Bone marrow (tissue), 2 donors: ENCODE data around the gene RUNX2.

Experiments used
- DNase-seq, 2 donors: peaks; one replicate each; lab custom pipeline; 2025; lab: John Stamatoyannopoulos, UW

Gene RUNX2

DNA sequence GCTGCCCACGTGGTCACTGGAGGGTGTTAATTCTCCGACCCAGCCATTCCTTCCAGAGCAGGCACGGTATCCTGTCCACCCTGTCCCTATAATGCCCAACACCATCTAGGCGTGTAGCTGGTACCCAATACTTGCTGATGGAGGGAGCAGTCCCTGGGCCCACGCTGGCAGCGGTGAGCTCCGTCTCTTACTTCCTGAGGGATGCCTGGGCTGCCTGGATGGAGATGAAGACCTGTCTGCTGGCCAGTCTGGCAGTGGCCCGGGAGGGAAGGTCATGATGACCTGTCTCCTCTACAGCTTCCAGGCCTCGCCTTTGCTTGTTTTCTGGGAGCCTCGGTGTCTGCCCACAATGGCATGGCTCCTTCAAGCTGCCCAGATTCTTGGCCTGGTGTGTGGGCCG, 347.5 kb downstream of the RUNX2 start:
- no peak for DNase-seq

DNA sequence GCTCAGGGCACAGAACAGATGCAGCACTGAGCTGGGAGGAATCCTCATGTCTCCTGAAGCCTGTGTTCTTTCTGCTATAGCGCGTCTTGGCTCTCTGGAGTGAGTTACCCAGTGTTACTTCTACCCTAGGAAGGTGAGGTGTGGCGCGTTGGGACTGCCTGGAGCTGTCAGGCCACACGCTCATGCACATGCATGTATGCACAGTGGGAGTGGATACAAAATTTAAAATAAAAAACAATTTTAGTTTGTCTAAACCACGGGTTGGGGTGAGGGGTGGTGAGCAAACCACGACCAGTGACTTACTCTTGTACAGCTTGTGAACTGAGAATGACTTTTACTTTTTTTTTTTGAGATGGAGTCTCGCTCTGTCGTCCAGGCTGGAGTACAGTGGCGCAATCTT, 348.2 kb downstream of the RUNX2 start:
- DNase-seq: no peak

DNA sequence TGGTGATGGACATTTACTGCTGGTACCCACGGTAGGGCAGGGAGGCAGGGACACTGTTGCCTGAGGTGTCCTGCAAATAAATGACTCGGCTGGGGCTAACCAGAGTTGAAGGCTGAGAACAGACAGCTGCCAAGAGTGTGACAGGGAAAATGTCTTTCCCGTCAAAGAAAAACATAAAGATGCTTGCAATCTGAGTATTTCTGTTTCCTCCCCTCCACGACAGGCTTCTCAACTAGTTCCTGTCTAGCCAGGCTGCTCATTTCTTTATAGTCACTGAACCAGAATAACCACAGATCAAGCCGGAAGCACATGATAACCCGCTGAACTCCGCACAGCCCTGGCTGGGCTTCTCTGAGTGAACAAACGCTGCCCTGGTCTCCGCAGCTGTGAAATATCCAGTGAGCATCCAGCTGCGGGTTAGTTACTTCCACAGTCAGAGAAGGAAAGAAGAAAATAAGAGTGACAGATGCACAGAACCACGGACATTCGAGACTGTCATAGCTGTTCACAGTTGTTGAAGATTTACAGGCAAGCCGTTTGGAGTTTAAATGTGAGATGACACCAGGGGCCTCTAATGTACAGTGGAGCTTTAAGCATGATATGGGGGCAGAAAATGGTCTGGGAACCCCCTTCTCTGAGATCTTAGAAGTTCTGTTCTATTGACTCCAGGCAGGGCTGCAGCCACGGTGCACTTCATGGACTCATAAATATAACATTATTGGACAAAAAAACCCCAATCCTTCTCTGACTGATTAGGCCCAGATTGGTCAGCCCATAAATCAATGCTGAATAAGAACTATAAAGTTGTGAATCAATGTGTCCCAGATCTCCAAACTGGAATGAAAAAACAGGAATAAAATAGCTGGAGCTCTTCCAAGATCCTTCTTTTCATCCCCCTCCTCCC, 349.5 kb downstream of the RUNX2 start:
- DNase-seq: peak; percentile 23 to 98

DNA sequence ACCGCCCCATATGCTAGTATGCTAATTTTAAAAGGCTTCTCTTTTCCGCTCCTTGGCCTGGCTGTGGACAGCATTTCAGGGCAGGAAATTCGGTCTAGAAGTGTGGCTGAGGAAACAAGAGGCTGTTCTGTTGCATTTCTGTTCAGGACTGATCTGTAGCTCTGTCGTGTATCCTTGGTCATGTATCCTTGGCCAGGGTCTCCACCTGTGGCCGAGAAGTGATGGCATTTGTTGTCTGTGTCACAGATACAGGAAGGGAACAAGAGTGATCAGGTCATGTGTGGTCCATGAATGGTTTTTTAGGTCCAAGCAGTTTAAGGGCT, 350.1 kb downstream of the RUNX2 start:
- no peak for DNase-seq

DNA sequence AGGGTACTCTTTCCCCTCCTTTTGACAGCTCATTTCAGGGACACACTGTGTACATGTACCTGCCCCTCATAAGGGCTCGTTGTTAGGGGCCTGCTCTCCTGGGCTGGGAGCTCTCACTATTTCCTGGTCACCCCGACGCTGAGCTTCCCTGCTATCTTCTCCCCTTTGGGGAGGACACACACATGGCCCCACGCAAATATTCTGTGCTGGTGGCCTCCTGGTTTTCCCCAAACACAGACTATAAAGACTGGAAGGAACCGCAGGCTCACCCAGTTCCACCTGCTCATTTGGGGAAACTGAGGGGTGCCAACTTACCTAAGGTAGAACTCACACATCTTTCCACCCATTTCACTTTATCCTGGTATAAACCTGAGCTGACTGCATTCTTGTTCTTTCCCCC, 351.0 kb downstream of the RUNX2 start:
- no peak for DNase-seq

DNA sequence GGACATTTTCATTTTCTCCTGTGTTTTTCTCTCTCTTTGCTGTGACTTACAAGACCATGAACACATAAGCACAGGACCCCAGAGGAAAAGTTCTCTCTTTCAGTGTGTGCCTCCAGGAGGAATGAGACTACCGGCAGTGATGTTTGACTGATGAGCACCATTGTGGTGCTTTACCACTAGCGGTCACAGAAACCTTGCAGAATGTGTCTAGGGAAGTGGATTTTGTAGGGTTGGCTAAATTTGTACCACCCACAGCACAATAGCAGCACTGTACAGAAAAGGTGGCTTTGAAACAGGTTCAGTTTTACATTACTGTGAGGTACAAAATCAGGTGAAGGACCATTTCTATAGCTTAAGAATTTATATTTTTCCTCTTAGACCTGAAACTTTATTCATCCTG, 351.5 kb downstream of the RUNX2 start:
- DNase-seq: no peak

DNA sequence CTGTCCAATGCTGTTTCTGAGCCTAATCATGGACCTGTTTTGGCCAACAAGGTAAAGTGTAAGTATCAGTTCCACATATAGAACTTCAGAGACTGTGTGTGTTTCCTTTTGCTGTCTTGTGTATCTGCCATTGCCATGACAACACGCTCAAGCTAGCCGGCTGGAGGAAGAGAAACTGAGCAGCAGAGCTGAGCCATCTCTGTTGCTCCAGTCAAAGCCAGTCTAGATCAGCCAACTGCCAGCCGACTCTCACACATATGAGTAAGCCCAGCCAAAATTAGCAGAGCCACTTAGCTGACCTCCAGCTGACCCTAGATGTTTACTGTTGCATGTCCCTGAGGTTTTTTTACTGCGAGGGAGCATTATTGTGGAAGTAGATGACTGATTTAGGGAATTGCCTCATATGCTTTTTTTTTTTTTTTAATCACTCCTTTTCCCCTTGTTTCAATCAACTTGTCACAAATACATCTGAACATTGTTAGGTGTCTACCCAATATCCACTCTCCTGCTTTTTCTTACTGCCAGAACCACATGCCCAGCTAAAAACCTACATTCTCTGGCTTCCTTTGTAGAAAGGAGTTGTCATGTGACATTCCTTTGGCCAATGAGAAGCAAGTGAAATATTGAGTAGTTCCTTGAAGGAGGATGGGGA, 353.9 kb downstream of the RUNX2 start:
- peak in 1 of 2 donors; percentile 23 for DNase-seq

DNA sequence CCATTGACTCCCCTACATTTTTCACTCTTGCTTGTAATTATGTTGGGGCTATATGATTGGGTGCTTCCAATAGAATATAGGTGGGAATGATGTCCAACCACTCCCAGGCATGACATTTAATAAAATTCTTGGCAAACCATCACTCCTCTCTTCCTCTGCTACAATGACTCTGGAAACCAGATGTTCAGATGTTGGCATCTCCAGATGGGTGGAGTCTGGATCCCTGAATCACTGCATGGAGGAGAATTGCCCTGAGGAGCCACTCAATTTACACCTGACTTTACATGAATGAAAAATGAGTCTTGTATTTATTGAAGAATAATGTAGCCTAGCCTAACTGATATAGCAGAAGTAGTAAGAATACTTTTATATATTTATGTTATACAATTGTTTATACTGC, 356.3 kb downstream of the RUNX2 start:
- DNase-seq: no peak

DNA sequence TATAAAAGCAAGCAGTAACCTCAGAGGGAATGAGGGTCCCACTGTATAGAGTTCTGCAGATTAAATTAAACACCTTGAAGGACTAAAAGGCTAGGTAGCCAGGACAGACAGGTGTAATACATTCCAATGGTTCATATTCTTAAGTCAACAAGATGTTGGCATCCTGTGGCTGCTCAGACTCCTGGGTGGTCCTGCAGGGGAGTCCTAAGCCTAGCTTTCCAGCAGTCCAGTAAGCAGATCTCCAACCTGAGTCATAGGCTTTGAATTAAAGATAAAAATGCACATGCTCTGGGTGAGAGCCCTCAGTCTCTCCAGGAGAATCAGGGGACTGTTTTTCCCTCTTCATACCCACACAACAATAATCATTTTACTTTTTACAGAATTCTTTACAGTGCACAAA, 356.9 kb downstream of the RUNX2 start:
- no peak for DNase-seq

DNA sequence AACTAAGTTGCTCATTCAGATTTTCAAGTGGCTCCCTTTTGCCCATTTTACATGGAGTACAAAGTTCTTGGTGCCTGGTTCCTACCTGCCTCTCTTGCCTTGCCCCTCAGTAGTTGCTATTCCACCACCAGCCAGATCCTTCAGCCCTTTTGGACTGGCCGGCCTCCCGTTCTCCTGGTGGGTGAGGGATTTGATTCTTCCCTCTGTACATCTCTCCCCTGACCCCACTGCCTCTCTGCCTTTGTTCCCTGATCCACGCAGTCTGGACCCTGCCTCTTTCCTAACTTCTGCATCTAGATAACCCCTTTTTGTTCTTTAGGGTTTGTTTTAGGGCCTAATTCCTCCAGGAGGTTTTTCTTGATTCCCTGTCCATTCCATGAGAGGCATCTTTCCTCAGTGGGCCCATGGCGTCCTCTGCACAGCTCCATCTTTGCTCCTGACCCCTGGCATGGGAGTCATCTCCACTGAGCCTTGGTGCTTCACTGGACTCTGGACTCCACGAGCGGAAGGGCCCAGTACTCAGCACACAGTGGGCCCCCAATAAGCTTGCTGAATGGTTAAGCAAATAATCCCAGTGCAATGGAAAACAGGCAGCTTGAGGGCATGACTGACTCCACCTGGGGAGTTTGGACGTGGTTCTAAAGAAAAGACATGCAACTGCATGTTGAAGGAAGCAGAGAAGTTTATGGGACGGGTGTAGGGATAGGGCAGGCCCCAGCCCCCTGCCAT, 358.9 kb downstream of the RUNX2 start:
- no peak for DNase-seq

DNA sequence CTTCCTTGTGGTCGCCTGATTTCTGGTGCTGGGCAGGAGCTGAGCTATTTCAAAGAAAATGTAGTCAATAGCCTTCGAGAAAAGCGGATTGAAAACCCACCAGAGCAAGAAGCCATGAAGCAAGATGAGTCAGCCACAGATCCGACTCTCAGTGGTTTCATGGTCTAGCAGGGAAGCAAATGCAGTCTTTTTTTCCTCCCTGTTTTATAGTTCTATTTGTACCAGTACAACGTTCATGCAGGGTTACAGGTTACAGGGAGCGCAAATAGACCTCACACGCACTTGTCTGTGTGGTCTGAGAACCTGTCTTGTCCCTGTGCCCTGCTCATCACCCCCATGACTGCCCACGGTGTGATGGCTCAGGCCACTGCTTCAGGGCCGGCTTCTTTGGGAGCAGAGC, 359.4 kb downstream of the RUNX2 start:
- no peak for DNase-seq

DNA sequence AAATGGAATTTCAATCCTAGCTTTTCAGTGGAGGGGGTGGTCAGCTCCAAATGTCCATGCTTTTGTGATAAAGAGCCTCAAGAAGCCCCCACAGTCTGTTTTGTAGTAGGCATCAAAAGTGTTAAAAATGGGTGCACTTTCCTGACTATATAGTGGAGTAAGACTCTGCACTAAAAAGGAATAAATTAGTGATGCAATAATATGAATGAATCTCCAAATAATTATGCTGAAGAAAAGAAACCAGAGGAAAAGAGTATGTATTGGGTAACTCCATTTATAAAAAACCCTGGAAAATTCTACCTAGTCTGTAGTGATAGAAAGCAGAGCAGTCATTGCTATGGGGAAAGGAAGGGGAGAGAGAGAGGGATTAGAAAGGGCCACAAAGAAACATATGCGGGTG, 360.1 kb downstream of the RUNX2 start:
- DNase-seq: no peak

DNA sequence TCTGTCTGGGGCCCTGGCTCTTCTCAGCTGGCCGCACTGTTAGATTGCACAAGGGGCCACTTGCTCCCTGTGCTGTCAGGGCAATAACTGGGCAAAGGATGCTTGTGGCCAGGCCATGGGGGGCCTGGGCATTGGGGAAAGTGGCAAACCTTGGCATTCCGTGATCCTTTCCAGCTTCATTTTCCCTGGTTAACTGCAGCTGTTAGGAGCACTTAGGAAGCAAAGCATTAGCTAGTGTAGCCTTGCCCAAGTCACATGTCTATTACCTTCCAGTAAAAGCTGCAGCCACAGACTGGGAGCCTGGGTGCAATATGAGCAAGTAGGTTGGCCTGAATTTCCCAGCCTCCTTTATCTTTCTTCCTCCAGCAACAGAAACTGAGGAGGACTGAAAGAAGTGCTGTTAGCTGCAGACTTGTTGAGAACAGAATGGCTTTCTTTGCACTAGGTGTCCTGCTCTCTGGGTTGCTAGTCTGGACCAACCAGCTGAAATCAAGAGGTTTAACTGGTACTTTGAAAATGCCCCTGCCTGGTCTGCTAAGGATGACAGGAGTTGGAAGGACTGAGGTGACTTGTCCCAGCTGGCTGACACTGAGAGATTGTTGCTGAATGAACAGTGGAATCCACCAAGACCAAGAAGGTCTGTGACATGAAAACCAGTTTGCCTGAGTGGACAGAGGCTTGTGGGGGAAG, 361.9 kb downstream of the RUNX2 start:
- DNase-seq: no peak

DNA sequence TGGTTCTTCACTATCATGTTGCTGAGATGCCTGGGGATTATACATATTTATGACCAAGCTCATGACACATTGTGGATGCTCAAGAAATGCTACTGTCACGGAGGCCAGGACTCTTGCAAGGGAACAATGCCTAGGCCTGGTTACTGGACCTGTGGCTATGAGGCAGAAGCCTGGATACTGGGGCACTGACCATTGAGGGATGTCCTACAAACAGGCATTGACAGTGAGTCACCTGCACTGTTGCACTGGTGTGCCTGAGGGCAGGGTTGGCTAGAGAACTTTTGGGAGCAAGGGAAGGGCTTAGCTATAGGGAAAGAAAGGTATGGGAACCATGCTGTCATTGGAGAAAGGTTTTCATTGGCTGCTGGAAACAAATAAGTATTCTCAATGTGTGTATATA, 362.7 kb downstream of the RUNX2 start:
- no peak for DNase-seq

DNA sequence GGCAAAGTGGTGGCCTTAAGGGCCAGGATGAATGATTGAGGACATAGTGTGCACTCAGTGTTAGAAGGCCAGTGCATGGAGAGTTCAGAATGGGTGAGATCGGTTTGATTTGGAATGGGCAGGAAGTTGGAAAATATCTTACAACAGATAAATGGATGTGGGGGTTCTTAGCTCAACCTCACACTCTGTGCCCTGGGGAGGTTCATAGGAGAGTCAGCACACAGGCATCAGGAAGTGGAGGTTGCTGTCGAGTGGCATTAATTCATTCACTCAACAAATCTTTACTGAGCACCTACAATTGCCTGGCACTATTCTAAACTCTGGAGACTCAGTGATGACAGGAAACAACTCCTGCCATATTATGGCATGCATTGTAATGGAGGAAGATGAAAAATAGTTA, 363.3 kb downstream of the RUNX2 start:
- DNase-seq: no peak

DNA sequence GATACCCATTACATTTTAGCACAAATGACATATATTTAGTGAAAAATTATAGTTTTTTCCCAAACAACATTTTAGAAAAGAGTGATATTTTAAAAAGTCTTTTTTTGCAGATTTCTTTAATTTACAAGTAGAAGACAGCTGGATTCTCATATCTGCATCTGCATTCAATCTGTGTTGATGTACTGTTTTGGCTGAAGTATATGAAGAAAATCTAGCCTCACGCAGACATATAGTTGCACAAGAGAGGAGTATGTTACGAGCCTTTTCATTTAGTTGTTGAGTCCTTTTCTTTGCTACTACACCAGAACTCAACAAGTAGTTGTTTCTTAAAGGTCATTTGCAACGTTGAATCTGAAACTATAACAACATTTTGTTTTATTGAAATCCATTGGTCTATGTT, 363.9 kb downstream of the RUNX2 start:
- DNase-seq: no peak

DNA sequence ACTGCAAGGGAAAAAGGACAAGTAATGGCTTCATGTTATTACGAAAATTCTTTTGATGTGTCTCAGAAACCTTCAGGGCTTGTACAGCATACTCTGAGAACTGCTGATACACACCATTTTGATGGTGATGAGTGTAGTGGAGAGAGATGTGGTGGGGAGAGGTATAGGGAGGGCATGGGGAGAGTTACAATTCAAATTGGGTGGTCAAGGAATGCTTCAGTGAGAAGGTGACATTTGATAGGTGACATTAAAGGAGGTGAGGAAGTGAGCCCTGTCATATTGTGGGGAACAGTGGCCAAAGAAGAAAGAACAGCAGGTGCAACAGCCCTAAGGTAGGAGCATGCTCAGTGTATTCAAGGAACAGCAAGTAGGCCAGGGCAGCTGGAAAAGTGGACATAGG, 368.6 kb downstream of the RUNX2 start:
- no peak for DNase-seq

DNA sequence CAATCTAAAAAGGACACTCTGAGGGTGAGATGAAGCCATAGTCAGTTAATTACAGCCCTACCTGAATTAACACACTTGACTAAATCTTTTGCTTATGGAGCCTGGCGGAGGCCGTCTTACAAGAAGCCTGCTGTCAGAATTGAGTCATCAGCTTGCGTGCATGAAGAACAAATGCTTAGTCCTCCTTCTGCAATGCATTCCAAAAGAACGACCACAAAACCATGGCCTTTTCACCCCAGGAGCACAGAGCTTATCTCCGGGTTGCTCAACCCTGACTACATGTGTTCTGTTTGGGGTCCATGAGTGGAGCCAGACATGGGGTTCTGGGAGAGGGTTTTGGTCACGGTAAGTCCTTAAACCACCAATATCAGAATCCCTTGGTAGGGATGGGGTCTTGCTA, 369.5 kb downstream of the RUNX2 start:
- DNase-seq: no peak

DNA sequence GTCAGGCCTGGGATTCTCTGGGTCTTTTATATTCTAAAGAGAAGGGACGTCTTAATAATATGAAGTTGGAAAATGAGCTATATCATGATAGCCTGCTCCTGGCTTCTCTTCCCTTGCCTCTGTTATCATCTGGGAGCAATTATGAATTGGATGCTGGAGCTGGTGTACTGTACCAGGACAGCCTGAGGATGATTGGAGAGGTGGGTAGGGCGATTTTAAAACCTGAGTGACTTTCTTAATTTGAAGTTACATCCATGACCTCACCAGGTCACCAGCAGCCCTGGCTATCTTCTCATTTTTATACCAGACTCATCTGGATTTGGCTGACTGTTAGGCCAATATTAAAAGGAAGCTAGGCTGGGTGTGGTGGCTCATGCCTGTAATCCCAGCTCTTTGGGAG, 369.9 kb downstream of the RUNX2 start:
- no peak for DNase-seq

DNA sequence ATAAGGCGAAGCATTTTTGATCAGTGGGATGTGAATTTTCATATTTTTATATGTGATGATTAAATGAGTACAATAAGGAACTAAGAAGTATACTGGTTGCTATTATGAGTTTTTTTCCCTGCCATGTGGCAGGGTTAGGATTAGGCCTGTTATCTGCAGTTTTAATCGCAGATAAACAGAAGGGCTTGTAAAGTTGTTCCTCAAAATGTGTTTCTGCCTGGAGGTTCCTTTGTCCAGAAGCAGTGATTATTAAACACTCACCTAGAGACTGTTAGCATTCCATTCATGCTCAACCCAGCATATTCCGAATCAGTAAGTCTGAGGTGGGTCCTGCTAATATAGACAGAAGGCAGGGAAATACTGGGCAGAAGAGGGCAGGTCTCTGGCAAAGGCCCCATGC, 371.5 kb downstream of the RUNX2 start:
- DNase-seq: no peak

DNA sequence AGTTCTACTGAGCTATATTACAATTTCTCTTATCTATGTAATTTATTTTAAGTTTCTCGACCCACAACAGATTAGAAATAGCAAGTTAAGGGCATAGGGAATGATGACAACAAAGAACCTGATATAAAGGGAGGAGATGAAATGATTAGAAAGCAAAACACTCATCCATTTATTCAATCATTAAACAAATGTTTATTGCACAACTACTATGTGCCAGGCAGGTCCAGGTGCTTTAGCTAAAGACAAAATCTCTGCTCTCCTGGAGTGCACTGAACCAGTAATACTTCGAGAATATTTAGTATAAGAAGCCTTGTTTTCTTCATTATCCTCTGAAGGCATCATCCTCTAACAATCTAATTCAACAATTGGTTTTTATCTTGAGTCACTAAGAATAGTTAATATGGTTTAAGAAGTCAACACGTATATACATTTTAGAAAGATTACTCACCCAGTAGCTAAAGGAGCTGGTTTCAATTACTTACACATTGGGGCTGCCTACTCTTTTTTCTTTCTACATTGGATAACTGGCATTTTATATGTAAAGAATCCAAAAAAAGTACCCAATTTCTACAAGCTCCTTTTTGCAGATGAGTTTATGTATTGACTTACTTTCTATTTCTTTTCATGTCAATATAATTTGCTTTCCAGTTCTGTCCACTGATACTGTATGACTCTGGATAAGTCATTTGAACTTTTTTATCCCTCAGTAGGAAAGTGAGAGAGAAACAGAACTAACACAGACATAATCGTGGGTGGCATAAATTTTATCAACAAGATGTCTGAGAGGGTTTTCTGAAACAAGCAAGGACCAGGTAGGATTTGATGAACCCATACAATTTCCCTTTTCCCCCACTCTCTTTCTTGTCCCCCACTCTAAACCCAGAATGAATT, 375.0 kb downstream of the RUNX2 start:
- no peak for DNase-seq
